Calu3 (cell line): ENCODE measurements around the gene ARRB1. TPM values are rescaled to one million over a fixed set of nuclear protein-coding genes. Genes with fewer than 3 reads are reported as not detected.

Source experiments
- BruUV-seq: library from RNA; stranded (reverse); fragments of 400-500 nt; replicated peaks from 2 replicates; lab custom pipeline; 2021; lab: Mats Ljungman, UMichigan
- CTCF ChIA-PET: fragments of 300-600 bp; sonication (Branson Sonifier 250); formaldehyde crosslinking; loops from one replicate; lab custom pipeline; 2022; ENCODE audit warnings: antibody characterized with exemption; lab: Charles Lee
- DNase-seq: peaks from one replicate; pipeline ENCODE4 v3.0.0; 2022
- H3K27ac Mint-ChIP-seq: one replicate; pipeline ENCODE4 v1.8.0; 2022; ENCODE audit warnings: mixed read lengths; ENCODE audit not compliant: unreplicated experiment
- H3K27me3 Mint-ChIP-seq: one replicate; pipeline ENCODE4 v1.8.0; 2022; ENCODE audit warnings: mixed read lengths; ENCODE audit not compliant: unreplicated experiment
- H3K36me3 Mint-ChIP-seq: one replicate; pipeline ENCODE4 v1.8.0; 2022; ENCODE audit warnings: mild to moderate bottlenecking, moderate library complexity, mixed read lengths; ENCODE audit not compliant: insufficient read depth, unreplicated experiment
- H3K4me1 Mint-ChIP-seq: one replicate; pipeline ENCODE4 v1.8.0; 2022; ENCODE audit warnings: mild to moderate bottlenecking, low read depth, mixed read lengths; ENCODE audit not compliant: unreplicated experiment
- H3K4me3 Mint-ChIP-seq: one replicate; pipeline ENCODE4 v1.8.0; 2022; ENCODE audit warnings: mild to moderate bottlenecking, low read depth, moderate library complexity, mixed read lengths; ENCODE audit not compliant: unreplicated experiment
- H3K9me3 Mint-ChIP-seq: one replicate; pipeline ENCODE4 v1.8.0; 2022; ENCODE audit warnings: low read depth, mixed read lengths; ENCODE audit not compliant: unreplicated experiment
- CTCF ChIP-seq: fragments of 200-600 bp; IDR thresholded peaks from one replicate; pipeline ENCODE4 v1.8.0; 2022; ENCODE audit warnings: antibody characterized with exemption; ENCODE audit not compliant: unreplicated experiment
- intact Hi-C: fragments of 100-400 bp; cut with micrococcal nuclease; formaldehyde crosslinking; loops from one replicate; pipeline ENCODE4 v1.10.0; 2022; ENCODE audit not compliant: unreplicated experiment
- total RNA-seq: library from RNA; stranded (reverse); gene quantifications from 2 replicates; pipeline ENCODE4 v1.2.3, GENCODE V29; 2022

The ARRB1 gene
- total RNA-seq, 1 experiment from 2014 or later: 8.7 TPM

GRCh38 chr11:75347781-75348566 is 3.5 kb downstream of the ARRB1 start:
- peaks cover 52% of the 10 kb centered on the region for H3K4me1 Mint-ChIP-seq

GRCh38 chr11:75346912-75347647 is 4.4 kb downstream of the ARRB1 start:
- peaks cover 55% of the 10 kb centered on the region for H3K4me1 Mint-ChIP-seq
- no peak for DNase-seq
- no TSS peak for BruUV-seq
- H3K27me3 Mint-ChIP-seq: no peaks in the 10 kb centered on the region
- CTCF ChIA-PET: no interaction called here
- intact Hi-C loops: no loop called here
- no peaks in the 10 kb centered on the region for H3K9me3 Mint-ChIP-seq
- peaks cover 24% of the 10 kb centered on the region for H3K36me3 Mint-ChIP-seq
- no peak for TF ChIP-seq CTCF
- H3K27ac Mint-ChIP-seq: no peak overlapping the region
- H3K4me3 Mint-ChIP-seq: no peak overlapping the region

More at GRCh38 chr11:75347781-75348566, 3.5 kb downstream of the ARRB1 start:
- no peak for DNase-seq
- no TSS peak for BruUV-seq
- Mint-ChIP-seq H3K36me3 (peaks cover 25% of the 10 kb centered on the region), H3K9me3 (no peaks in the 10 kb centered on the region), H3K27ac (no peak overlapping the region), H3K27me3 (no peaks in the 10 kb centered on the region), H3K4me3 (no peak overlapping the region)
- intact Hi-C loops: no loop called here
- CTCF ChIA-PET: no interaction called here
- TF ChIP-seq CTCF: no peak

GRCh38 chr11:75346296-75346695 is 5.2 kb downstream of the ARRB1 start:
- intact Hi-C loops: no loop called here
- CTCF ChIA-PET: no interaction called here
- peaks cover 16% of the 10 kb centered on the region for H3K36me3 Mint-ChIP-seq
- H3K27ac Mint-ChIP-seq: no peak overlapping the region
- H3K9me3 Mint-ChIP-seq: no peaks in the 10 kb centered on the region
- BruUV-seq: no TSS peak
- TF ChIP-seq CTCF: no peak
- no peak overlapping the region for H3K4me3 Mint-ChIP-seq
- H3K27me3 Mint-ChIP-seq: no peaks in the 10 kb centered on the region
- H3K4me1 Mint-ChIP-seq: peaks cover 59% of the 10 kb centered on the region
- DNase-seq: no peak

- no peak for DNase-seq
- BruUV-seq: no TSS peak
- H3K27ac Mint-ChIP-seq: no peak overlapping the region
- CTCF ChIA-PET: no interaction called here
- H3K36me3 Mint-ChIP-seq: peaks cover 9% of the 10 kb centered on the region
- peaks cover 60% of the 10 kb centered on the region for H3K4me1 Mint-ChIP-seq
- H3K9me3 Mint-ChIP-seq: no peaks in the 10 kb centered on the region
- intact Hi-C loops: no loop called here
- H3K27me3 Mint-ChIP-seq: no peaks in the 10 kb centered on the region
- no peak for TF ChIP-seq CTCF
- no peak overlapping the region for H3K4me3 Mint-ChIP-seq
Measured at GRCh38 chr11:75345455-75346160, 5.9 kb downstream of the ARRB1 start.
